C4-2B (cell line): ENCODE measurements around the gene MICAL2.

Source experiments
- ZFX ChIP-seq: fragments of 450-650 bp; IDR thresholded peaks from 2 replicates; pipeline ENCODE4 v1.6.1; 2017
- TF ChIP-seq, protein P1 (sequence below): fragments of 450-650 bp; conservative IDR thresholded peaks from 2 replicates; pipeline ENCODE4 v1.5.1; 2017; ENCODE audit warnings: mild to moderate bottlenecking

DNA sequence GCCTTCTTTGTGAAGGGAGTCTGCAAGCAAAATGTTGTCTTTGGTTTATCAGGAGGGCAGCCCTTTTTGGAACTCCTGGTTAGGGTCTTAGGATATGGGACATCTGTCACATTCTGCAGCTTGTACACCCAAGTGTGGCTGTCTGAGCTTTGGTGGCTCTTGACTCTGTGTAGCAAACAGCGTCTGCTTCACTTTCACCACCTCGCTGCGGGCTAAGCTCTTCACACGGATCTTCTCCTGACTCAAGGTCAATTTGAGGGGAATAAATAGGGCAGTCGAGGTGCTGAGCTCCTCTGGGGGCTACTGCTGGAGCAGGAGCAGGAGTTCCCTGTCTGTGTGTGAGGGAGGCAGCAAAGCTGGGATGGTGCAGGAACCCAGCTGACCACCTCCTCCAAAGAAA lies 10.6 kb downstream of the MICAL2 start:
- TF ChIP-seq, protein P1, sequence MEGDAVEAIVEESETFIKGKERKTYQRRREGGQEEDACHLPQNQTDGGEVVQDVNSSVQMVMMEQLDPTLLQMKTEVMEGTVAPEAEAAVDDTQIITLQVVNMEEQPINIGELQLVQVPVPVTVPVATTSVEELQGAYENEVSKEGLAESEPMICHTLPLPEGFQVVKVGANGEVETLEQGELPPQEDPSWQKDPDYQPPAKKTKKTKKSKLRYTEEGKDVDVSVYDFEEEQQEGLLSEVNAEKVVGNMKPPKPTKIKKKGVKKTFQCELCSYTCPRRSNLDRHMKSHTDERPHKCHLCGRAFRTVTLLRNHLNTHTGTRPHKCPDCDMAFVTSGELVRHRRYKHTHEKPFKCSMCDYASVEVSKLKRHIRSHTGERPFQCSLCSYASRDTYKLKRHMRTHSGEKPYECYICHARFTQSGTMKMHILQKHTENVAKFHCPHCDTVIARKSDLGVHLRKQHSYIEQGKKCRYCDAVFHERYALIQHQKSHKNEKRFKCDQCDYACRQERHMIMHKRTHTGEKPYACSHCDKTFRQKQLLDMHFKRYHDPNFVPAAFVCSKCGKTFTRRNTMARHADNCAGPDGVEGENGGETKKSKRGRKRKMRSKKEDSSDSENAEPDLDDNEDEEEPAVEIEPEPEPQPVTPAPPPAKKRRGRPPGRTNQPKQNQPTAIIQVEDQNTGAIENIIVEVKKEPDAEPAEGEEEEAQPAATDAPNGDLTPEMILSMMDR: no peak
- TF ChIP-seq ZFX: no peak
